Purkinje cell (primary cell): ENCODE measurements around the gene RPL35A. TPM values are rescaled to one million over a fixed set of nuclear protein-coding genes. Genes with fewer than 3 reads are reported as not detected.

Experiments used
- polyA plus RNA-seq: library from polyadenylated mRNA; unstranded; fragments of >200 nt; fragmentation: Nextera tagmentation; gene quantifications from 2 replicates; pipeline ENCODE4 v1.2.1, GENCODE V29; 2014

The RPL35A gene
- polyA plus RNA-seq: 936 and 952 TPM in 2 replicates

DNA sequence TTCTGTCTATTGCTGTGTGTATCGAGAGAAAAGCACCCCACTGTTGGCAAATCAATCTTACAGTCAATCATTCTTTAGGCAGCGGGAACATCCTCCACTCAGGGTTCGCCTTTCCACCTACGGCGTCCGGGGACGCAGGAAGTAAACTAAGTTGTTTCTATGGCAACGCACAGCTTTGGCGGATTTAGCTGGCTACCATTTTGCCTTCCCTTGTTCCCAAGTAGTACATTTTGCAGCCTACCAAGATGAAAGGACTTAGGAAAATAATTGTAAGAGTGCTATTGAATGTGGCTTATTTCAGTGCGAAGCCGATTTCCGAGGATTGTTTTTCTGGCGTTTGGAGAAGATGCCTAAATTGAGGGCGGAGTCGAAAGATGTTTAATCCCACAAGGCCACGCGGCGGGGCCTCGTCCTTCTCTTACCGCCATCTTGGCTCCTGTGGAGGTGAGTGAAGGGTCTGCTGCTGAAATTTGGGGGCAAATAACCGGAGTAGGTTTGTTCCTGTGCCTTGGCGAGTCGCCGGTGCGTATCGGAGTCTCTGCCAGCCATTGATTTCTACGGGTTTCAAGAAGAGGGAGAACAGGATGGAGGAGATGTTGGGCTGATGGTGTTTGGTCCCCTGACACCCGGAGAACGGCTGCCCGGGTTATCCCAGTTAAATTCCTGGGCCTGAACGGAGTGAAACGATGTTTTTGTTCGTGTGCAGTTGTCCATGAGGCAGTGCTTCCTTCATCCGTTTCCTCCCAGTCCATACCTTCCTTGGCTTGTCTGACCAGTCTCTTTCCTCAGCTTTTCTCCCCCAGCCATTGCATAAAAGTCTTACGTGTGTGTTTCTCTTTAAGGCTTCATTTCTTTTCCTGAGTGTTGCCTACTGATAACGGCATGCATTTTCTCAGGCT lies at the start of gene RPL35A:
Gene RPL35A (plus strand): TSS at position 413 of the 899 bp plus-strand sequence. CDS start 778 bp downstream, outside the sequence.

DNA sequence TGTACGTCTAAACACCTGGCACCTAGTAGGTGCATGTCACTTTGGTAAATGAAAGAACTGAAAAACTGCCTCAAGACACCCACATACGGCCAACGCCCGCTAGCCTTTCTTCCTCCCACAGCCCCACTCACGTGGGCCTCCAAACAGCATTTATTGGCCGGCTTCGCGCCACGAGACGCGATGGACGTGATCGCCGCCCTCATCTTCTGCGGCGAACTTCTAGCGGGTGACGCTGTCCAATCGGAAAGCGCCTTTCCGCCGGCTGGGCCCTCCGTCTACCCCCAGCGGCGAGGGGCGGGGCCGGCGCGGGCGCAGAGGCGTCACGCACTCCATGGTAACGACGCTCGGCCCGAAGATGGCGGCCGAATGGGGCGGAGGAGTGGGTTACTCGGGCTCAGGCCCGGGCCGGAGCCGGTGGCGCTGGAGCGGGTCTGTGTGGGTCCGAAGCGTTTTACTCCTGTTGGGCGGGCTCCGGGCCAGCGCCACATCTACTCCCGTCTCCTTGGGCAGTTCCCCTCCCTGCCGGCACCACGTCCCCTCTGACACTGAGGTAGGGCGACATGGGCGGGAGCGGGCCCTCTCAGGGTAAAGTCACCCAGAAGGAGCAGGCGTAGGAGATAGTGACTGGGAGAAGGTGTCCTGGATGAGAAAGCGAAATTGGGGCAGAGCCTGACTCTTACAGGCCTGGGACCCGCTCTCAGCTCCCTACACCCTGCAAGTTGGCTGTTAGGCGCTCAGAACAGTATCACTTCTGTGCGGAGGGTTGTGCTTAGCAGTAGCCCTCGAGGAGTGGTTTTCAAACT lies 10.1 kb downstream of the RPL35A start, which contains the start of gene LMLN:
Gene LMLN (plus strand): TSS at position 327 of the 803 bp plus-strand sequence. CDS start 29 bp downstream, at position 356.

Other genes with a start within 250 kb of the RPL35A start
- 11.6 and 17.3 TPM in 2 replicates for gene RUBCN, start 213.3 kb upstream of the RPL35A start, polyA plus RNA-seq
- 29.0 and 32.1 TPM in 2 replicates for gene FYTTD1, start 200.3 kb upstream of the RPL35A start, polyA plus RNA-seq
- gene LRCH3, start 158.9 kb upstream of the RPL35A start, polyA plus RNA-seq: 6.2 and 6.9 TPM in 2 replicates
- gene LMLN, start 10.0 kb downstream of the RPL35A start, polyA plus RNA-seq: 7.8 and 9.8 TPM in 2 replicates